ENCODE data around the gene TPSG1. TPM values are rescaled to one million over a fixed set of nuclear protein-coding genes. Genes with fewer than 3 reads are reported as not detected.

Gene TPSG1
- total RNA-seq, 2 donors from 2014 or later = 32.6 to 34.3 TPM

DNA sequence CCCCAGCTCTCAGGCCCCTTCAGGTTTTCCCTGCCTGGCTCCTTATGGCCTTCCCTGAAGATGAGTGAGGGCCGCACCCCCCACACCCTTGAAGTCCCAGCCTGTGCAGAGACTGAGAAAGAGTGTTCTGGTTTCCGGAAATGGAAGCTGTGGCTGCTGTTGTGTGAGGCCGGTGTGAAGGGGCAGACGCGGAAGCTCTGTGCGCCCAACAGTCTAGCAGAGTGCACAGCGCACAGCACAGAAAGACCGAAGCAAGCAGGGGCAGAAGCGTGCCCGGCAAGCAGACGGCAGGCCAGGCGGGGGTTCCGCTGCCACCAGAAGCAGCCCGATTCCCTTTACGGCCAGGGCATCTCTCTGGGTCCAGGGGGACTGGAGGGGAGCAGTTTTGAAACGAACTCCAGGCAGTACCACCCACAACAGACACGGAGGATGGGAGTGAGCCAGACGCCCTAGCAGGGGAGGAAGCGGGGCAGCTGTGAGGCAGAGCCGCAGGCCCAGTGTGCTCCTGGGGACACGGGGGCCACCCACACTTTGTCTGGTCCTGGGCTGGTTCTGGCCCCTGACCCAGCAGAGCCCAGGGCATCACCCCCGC lies 16.7 kb downstream of the TPSG1 start:
- Histone ChIP-seq H3K27ac (no peak overlapping the region), H3K27me3 (no peaks in the 10 kb centered on the region), H3K9ac (ENCODE audit: low read depth in 2 of 2, low read length in 2 of 2) (no peak overlapping the region), H3K4me3 (no peak overlapping the region), H3K4me1 (no peaks in the 10 kb centered on the region), H3K9me3 (no peaks in the 10 kb centered on the region), H3K36me3 (no peaks in the 10 kb centered on the region)
- intact Hi-C loops (cut with DNase I) = no loop called here
- no peak for DNase-seq
- TF ChIP-seq, protein P1, sequence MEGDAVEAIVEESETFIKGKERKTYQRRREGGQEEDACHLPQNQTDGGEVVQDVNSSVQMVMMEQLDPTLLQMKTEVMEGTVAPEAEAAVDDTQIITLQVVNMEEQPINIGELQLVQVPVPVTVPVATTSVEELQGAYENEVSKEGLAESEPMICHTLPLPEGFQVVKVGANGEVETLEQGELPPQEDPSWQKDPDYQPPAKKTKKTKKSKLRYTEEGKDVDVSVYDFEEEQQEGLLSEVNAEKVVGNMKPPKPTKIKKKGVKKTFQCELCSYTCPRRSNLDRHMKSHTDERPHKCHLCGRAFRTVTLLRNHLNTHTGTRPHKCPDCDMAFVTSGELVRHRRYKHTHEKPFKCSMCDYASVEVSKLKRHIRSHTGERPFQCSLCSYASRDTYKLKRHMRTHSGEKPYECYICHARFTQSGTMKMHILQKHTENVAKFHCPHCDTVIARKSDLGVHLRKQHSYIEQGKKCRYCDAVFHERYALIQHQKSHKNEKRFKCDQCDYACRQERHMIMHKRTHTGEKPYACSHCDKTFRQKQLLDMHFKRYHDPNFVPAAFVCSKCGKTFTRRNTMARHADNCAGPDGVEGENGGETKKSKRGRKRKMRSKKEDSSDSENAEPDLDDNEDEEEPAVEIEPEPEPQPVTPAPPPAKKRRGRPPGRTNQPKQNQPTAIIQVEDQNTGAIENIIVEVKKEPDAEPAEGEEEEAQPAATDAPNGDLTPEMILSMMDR (IDR thresholded peaks at IDR 0.05) = no peak

DNA sequence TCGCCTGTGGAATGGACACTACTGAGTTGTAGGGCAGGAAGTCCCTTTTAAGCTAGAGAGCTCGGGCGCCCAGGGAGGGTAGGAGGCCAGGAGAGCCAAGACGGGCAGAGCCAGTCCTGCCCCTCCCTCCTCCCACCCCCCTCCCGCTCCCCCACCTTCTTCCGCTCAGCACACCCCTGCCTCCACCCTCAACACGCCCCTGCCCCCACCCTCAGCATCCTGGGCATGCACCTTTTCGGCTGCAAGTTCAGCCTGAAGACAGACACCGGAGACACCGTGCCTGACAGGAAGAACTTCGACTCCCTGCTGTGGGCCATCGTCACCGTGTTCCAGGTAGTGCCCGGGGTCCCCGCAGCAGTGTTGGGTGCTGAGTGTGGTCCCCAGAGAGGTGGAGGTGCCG lies 18.3 kb downstream of the TPSG1 start:
- intact Hi-C loops (cut with DNase I) = no loop called here
- H3K4me3 ChIP-seq = no peak overlapping the region
- no peaks in the 10 kb centered on the region for H3K4me1 ChIP-seq
- no peaks in the 10 kb centered on the region for H3K27me3 ChIP-seq
- DNase-seq = no peak
- no peak overlapping the region for H3K9ac ChIP-seq (ENCODE audit: low read depth in 2 of 2, low read length in 2 of 2)
- H3K36me3 ChIP-seq = no peaks in the 10 kb centered on the region
- no peaks in the 10 kb centered on the region for H3K9me3 ChIP-seq
- no peak overlapping the region for H3K27ac ChIP-seq
- TF ChIP-seq, protein P1 (IDR thresholded peaks at IDR 0.05) = no peak

DNA sequence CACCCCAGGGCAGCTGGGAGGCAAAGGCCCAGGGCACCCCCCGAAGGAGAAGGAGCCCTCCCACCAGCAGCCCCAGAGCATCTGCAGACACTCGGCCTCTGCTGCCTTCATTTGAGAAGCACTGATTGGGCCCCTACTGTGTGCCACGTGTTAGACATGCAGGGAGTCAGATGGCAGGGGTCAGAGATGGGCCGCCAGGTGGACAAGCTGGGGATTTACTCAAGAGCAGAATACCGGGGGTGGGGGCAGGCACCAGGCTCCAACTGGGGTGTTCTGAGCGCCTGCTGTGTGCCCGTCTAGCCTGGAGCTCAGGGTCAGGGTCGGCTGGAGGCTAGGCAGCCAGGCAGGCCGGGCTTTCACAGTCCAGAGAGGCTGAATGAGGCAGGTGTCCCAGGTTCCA lies 18.7 kb downstream of the TPSG1 start:
- no peaks in the 10 kb centered on the region for H3K27me3 ChIP-seq
- no peaks in the 10 kb centered on the region for H3K9me3 ChIP-seq
- H3K9ac ChIP-seq (ENCODE audit: low read depth in 2 of 2, low read length in 2 of 2) = no peak overlapping the region
- H3K4me3 ChIP-seq = no peak overlapping the region
- no peak overlapping the region for H3K27ac ChIP-seq
- H3K4me1 ChIP-seq = no peaks in the 10 kb centered on the region
- TF ChIP-seq, protein P1 (IDR thresholded peaks at IDR 0.05) = no peak
- intact Hi-C loops (cut with DNase I) = no loop called here
- H3K36me3 ChIP-seq = no peaks in the 10 kb centered on the region
- DNase-seq = no peak

DNA sequence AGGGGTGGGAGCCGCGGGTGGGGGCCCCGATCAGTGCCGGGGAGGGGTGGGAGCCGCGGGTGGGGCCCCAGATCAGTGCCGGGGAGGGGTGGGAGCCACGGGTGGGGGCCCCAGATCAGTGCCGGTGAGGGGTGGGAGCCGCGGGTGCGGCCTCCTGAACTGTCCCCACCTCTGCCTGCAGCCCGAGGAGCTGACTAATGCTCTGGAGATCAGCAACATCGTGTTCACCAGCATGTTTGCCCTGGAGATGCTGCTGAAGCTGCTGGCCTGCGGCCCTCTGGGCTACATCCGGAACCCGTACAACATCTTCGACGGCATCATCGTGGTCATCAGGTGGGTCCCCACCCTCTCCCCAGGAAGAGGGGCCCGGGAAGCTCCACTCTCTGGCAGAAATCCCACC lies 20.1 kb downstream of the TPSG1 start:
- no peaks in the 10 kb centered on the region for H3K4me1 ChIP-seq
- no peak overlapping the region for H3K27ac ChIP-seq
- no peak for DNase-seq
- H3K9me3 ChIP-seq = no peaks in the 10 kb centered on the region
- H3K27me3 ChIP-seq = no peaks in the 10 kb centered on the region
- TF ChIP-seq, protein P1 (IDR thresholded peaks at IDR 0.05) = no peak
- H3K9ac ChIP-seq (ENCODE audit: low read depth in 2 of 2, low read length in 2 of 2) = no peak overlapping the region
- no peaks in the 10 kb centered on the region for H3K36me3 ChIP-seq
- H3K4me3 ChIP-seq = no peak overlapping the region
- intact Hi-C loops (cut with DNase I) = no loop called here

DNA sequence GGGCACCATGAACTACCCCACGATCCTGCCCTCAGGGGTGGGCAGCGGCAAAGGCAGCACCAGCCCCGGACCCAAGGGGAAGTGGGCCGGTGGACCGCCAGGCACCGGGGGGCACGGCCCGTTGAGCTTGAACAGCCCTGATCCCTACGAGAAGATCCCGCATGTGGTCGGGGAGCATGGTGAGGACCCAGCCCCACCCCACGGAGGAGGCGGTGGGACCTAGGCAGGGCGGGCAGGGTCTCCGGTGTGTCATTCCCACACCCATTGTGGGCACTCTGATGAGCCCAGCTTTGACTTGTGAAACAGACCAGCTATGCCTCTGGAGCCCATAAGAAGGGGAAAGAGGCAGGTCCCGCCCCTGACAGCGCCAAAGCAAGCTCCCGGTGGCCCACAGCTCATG lies 22.8 kb downstream of the TPSG1 start:
- H3K9ac ChIP-seq (ENCODE audit: low read depth in 2 of 2, low read length in 2 of 2) = no peak overlapping the region

More for the DNA sequence above, 22.8 kb downstream of the TPSG1 start:
- no peaks in the 10 kb centered on the region for H3K27me3 ChIP-seq
- TF ChIP-seq, protein P1 (IDR thresholded peaks at IDR 0.05) = no peak
- no peaks in the 10 kb centered on the region for H3K4me1 ChIP-seq
- no peak overlapping the region for H3K4me3 ChIP-seq
- H3K36me3 ChIP-seq = no peaks in the 10 kb centered on the region
- no peaks in the 10 kb centered on the region for H3K9me3 ChIP-seq
- H3K27ac ChIP-seq = no peak overlapping the region
- no peak for DNase-seq
- intact Hi-C loops (cut with DNase I) = no loop called here

All from colonic mucosa (tissue), 4 donors.